H54 (cell line): ENCODE data around the gene RBM20.
"Not testable (repeated sequence)": the region's sequence is repeated elsewhere in the genome, so short reads cannot be mapped to it uniquely, and the experiment has no call there.

Experiments
- DNase-seq: peaks from one replicate; pipeline ENCODE4 v3.0.0; 2011; ENCODE audit warnings: low spot score, mixed read lengths; ENCODE audit not compliant: insufficient read length
- FAIRE-seq: peaks from 3 replicates; lab custom pipeline; 2011; peaks lifted over from hg19 to GRCh38; lab: Jason Lieb, UNC
- POLR2A ChIP-seq: IDR thresholded peaks from 2 replicates; pipeline ENCODE4 v1.6.1; 2011; ENCODE audit warnings: low read depth, mild to moderate bottlenecking, low read length

The RBM20 gene

DNA sequence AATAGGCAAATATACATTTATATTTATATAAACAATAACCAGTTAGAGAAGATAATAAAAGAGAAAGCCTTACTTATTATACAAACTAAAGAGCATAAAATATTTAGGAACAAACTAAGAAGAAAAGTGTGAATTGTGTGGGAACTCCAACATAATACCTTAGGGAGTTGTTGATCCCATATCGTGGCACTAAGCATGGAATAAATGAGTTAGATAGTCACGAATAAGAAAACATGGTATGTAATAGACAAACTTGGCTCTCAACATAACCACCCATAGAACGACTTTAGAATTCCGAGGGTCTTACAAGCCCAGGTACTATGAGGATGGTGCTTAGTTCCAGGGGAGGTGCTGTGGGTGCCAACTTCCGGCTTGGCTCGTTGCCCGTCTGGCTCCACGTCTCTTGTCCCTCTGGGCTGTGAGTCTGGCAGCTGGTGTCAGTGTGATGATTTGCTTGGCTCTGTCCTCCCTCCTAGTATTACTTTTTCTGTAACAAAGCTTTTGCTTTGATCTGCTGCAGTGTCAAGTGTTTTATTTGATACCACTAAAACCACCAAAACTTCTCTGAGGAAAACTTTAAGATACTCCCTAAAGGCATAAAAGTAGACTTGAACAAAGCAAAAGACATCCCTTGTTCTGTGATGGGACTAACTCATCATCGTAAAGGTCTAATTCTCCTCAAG is 9.5 kb upstream of the RBM20 start:
- no peak for TF ChIP-seq POLR2A
- FAIRE-seq (no peak), DNase-seq (no peak)

DNA sequence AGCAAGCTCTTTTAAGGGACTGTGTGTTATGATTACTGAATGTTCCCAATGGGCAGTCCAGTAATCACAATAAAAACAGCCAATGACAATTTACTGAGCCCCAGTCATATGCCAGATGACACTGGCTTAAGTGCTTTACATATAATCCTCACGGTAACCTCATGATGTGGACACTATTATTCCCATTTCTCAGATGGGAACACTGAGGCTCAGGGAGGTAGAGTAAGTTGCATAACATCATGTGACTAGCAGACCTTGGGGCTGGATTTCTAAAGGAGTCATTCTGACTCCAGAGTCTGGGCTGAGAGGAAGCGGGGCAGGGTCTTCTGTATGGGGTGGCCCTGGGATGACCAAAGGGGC is 7.6 kb upstream of the RBM20 start:
- DNase-seq (no peak), FAIRE-seq (no peak)
- no peak for TF ChIP-seq POLR2A

DNA sequence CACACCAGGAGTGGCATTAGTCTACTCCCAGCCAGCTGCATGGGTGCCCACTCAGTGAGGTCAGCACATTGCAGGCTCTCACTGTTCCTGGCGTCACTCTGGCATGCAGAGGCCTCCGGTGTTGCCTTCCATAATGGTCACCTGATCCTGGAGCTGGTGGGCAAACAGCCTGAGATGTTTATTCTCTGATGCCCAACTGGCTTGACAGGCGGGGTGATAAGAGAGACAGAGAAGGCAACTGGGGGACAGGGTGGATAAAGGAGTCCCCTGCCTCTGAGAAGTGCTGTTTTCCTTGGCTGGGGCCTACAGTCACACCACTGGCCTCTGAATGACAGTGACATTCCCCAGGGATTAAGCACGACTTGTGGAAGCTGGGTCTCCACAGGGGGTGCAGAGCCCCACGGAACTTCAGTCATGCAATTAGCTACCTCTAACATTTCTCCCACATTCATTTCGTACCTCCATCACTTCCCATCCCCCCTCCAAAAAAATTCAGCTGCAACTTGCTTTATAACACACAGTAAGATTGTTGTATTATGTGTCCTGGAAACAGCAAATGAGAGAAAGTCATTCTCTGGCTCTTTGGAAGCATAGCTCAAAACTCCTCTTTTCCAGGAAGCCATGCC is 7.1 kb upstream of the RBM20 start:
- TF ChIP-seq POLR2A = no peak
- FAIRE-seq = no peak
- peak; percentile 13 for DNase-seq

- DNase-seq (peak; percentile 15), FAIRE-seq (no peak)
- TF ChIP-seq POLR2A = no peak
These were observed 6.5 kb upstream of the RBM20 start for GRCh38 chr10:110637558-110638053.

- no peak for DNase-seq
- FAIRE-seq = no peak
- no peak for TF ChIP-seq POLR2A
These were observed 5.8 kb upstream of the RBM20 start for GRCh38 chr10:110638319-110638718.

- not testable (repeated sequence) for DNase-seq, FAIRE-seq
These were observed 5.1 kb upstream of the RBM20 start for GRCh38 chr10:110639046-110639445.

GRCh38 chr10:110639858-110640257 is 4.3 kb upstream of the RBM20 start:
- not testable (repeated sequence) for FAIRE-seq, DNase-seq

- no peak for TF ChIP-seq POLR2A
- DNase-seq = peak; percentile 25
- FAIRE-seq = no peak
These were observed 2.9 kb upstream of the RBM20 start for GRCh38 chr10:110641256-110641655.

- DNase-seq = no peak
- TF ChIP-seq POLR2A = no peak
- FAIRE-seq = no peak
These were observed 1.7 kb upstream of the RBM20 start for GRCh38 chr10:110642204-110643034.

- FAIRE-seq (no peak), DNase-seq (no peak)
- TF ChIP-seq POLR2A = no peak
These were observed 992 bp upstream of the RBM20 start for GRCh38 chr10:110643035-110643652.

GRCh38 chr10:110644598-110645462 is 694 bp downstream of the RBM20 start:
- no peak for FAIRE-seq
- TF ChIP-seq POLR2A = no peak
- no peak for DNase-seq

GRCh38 chr10:110646417-110647135 is 2.4 kb downstream of the RBM20 start:
- FAIRE-seq (no peak), DNase-seq (no peak)
- TF ChIP-seq POLR2A = no peak

- no peak for DNase-seq
- no peak for TF ChIP-seq POLR2A
- FAIRE-seq = no peak
These were observed 2.9 kb downstream of the RBM20 start for GRCh38 chr10:110647136-110647430.
